Activated CD4-positive, alpha-beta memory T cell treated with anti-CD3 and anti-CD28 coated beads, Interleukin-2, amount 10 ng/mL, durations not matched to agents 7 days and 5 days (primary cell): ENCODE measurements around the gene ALOXE3. TPM values are rescaled to one million over a fixed set of nuclear protein-coding genes. Genes with fewer than 3 reads are reported as not detected.

Experiments
- CTCF ChIA-PET: fragments of 350-600 bp; sonication (Branson Sonifier 250); formaldehyde crosslinking; loops from one replicate; lab custom pipeline; 2021; ENCODE audit warnings: antibody characterized with exemption, inconsistent platforms; lab: Charles Lee
- POLR2A ChIA-PET: fragments of 350-600 bp; sonication (Branson Sonifier 250); formaldehyde crosslinking; loops from one replicate; lab custom pipeline; 2021; ENCODE audit warnings: antibody characterized with exemption; lab: Charles Lee
- DNase-seq: peaks from one replicate; pipeline ENCODE4 v3.0.0-alpha.2; 2020
- H3K27ac Mint-ChIP-seq: one replicate; pipeline ENCODE4 v1.8.0; 2021; ENCODE audit warnings: mild to moderate bottlenecking, mixed read lengths
- H3K27me3 Mint-ChIP-seq: one replicate; pipeline ENCODE4 v1.8.0; 2021; ENCODE audit warnings: mixed read lengths
- H3K36me3 Mint-ChIP-seq: one replicate; pipeline ENCODE4 v1.8.0; 2021; ENCODE audit warnings: low read depth, mixed read lengths
- H3K4me1 Mint-ChIP-seq: one replicate; pipeline ENCODE4 v1.8.0; 2021; ENCODE audit warnings: mixed read lengths
- H3K4me3 Mint-ChIP-seq: one replicate; pipeline ENCODE4 v1.8.0; 2021; ENCODE audit warnings: mild to moderate bottlenecking, mixed read lengths
- H3K9me3 Mint-ChIP-seq: one replicate; pipeline ENCODE4 v1.8.0; 2021; ENCODE audit warnings: mixed read lengths
- total RNA-seq, 2 experiments: library from RNA; stranded (reverse); gene quantifications; one replicate each; pipeline ENCODE4 v1.2.3, GENCODE V29; 2021

ALOXE3 gene
- total RNA-seq, 2 experiments from 2014 or later: not detected

DNA sequence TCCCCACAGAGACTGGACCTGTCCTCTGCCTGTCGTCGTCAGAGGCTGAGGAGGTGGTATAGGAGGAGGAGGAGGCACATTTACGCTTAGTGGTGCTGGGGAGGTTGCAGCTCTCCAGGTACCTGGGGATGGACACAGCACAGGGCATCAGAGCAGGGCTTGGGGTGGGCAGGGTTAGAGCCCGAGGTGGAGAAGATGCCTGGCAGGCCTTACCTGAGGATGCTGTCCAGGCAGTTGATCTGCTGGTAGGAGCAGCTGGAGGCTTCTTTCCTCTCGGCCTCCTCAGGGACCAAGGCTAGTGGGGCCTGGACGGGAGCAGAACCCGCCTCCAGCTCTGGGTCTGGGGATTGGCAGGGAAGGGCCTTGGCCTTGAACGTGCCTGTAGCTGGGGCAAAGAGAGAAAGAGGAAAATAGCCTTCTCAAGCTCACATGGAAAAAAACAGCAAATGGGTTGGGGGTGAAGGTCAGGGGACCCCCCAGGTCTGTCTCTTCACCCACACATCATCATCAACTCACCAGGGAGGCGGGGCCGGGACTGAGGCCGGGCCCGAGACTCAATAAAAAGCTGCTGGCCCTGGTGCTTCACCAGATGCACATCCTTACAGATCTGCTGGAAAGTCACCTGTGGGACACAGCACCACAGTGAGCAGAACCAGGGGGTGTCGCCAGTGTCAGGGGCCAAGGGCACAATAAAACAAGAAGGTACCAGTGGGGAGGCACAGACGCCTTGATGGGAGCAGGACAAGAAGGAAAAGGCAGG, 28.2 kb upstream of the ALOXE3 start:
- Mint-ChIP-seq H3K4me3 (no peak overlapping the region), H3K27me3 (no peaks in the 10 kb centered on the region), H3K9me3 (no peaks in the 10 kb centered on the region), H3K4me1 (peaks cover 16% of the 10 kb centered on the region), H3K36me3 (peaks cover 67% of the 10 kb centered on the region), H3K27ac (peak overlapping the region; percentile 40)
- no peak for DNase-seq
- CTCF ChIA-PET: no interaction called here
- POLR2A ChIA-PET: interaction anchor here (3.2 to 4.1 kb wide), 2 partner anchors 11 to 27 kb away, joined by 15 to 19 read pairs; no protein-coding TSS in a partner anchor

DNA sequence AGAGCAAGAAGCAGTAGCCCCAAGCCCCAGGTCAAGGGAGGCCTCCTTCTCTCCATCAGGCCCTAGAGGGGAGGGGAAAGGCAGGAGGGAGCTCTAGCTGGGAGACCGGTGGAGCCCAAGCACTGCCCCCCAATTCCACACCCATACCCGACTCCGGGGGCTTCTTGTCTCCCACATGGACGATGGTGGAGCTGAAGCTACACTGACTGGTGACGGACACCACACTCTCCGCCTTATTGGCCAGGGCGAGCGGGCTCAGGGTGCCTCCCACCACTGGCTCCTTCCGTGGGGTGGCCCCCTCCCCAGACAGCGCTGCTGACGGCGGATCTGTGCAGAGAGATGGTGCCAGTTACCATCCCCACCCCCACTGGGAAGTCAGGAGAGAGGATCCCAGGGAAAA, 27.5 kb upstream of the ALOXE3 start:
- Mint-ChIP-seq H3K36me3 (peaks cover 75% of the 10 kb centered on the region), H3K27me3 (no peaks in the 10 kb centered on the region), H3K27ac (no peak overlapping the region), H3K4me1 (peaks cover 12% of the 10 kb centered on the region), H3K9me3 (no peaks in the 10 kb centered on the region), H3K4me3 (no peak overlapping the region)
- ChIA-PET CTCF (no interaction called here), POLR2A (interaction anchor here (3.2 to 4.1 kb wide), 2 partner anchors 12 to 28 kb away, joined by 15 to 19 read pairs; no protein-coding TSS in a partner anchor)
- DNase-seq: no peak

DNA sequence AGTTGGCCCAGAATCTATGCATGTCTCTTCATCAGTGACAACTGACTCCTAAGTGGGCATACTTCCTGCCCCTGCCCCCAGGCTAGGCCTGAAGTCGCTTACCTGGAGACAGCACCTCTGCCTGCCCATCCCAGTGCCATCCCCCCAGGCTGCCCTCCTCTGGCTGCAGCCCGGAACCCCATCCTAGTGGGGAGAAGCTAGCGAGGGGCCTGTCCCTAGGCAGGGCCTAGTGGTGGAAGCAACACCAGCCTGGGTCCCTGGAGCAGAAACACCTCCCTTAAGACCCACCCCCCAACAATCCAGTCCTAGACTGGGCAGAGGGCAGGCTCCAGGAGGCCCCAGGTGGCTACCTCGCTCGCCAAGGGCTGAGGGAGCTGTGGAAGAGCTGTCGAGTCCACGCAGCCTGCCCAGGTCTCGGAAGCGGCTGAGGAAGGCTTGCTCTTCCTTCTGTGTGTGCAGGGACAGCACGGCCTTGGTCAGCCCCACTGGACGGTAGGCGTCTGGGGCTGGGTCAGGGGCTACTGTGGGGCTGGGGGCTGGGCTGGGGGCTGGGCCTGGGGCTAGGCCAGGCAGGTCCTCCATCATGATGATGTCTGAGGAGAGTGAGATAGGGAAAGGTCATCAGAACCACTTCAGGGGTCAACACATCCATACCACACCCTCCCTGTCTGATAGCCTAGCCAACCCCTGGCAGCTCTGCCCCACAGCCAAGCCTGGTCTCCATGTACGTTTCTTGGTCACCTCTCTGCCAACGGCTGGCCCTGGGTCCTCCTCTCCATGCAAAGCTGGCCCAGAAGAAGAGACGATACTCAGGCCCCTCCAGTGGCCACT, 26.3 kb upstream of the ALOXE3 start:
- H3K36me3 Mint-ChIP-seq: peaks cover 68% of the 10 kb centered on the region
- ChIA-PET CTCF (no interaction called here), POLR2A (interaction anchor here (1.8 to 4.1 kb wide), 2 partner anchors 20 to 29 kb away, joined by 4 to 19 read pairs; no protein-coding TSS in a partner anchor)
- no peak for DNase-seq
- H3K9me3 Mint-ChIP-seq: no peaks in the 10 kb centered on the region
- H3K4me3 Mint-ChIP-seq: no peak overlapping the region
- H3K27me3 Mint-ChIP-seq: no peaks in the 10 kb centered on the region
- peaks cover 2% of the 10 kb centered on the region for H3K4me1 Mint-ChIP-seq
- H3K27ac Mint-ChIP-seq: no peak overlapping the region

DNA sequence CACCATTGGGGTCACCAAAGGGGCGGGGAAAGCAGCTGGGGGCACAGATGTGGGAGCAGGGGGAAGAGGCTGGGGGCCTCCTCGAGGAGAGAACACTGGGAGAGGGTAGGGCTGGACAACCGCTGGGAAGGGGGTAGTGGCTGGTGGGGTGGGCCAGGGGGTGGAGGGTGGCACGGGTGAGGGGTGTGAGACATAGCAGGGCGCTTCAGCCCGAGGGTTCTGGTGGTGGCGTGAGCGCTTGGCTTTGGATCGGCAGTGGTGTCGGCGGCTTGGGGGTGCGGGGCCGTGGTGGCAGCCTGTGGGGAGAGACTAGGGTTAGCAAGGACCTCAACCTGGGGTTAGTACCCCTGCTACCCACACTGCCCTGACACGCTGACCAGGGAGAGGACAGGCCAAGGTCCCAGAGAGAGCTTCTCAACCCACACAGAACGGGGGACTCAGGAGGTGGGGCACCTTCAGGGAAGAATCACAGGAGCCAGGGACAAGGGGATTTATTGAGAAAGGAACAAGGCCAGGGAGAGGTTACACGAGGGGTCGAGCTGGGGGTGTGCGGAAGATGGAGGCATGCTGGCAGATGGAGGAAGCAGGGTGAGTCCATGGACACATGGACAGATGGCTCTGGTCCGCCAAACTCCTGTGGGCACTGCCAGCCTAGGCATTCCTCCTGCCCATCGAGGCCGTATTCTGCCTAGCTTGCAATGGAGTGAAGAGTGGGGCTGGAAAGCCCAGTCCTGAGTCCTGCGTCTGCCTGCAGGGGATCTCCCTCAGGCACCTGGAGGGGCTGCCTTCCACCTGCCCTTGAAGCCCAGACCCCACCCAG, 25.5 kb upstream of the ALOXE3 start:
- Mint-ChIP-seq H3K4me3 (no peak overlapping the region), H3K27ac (no peak overlapping the region), H3K9me3 (no peaks in the 10 kb centered on the region), H3K4me1 (no peaks in the 10 kb centered on the region), H3K36me3 (peaks cover 61% of the 10 kb centered on the region), H3K27me3 (no peaks in the 10 kb centered on the region)
- ChIA-PET CTCF (no interaction called here), POLR2A (interaction anchor here (1.1 to 6.9 kb wide), 4 partner anchors 12 to 103 kb away, joined by 4 to 62 read pairs (median 6); no protein-coding TSS in a partner anchor)
- no peak for DNase-seq

DNA sequence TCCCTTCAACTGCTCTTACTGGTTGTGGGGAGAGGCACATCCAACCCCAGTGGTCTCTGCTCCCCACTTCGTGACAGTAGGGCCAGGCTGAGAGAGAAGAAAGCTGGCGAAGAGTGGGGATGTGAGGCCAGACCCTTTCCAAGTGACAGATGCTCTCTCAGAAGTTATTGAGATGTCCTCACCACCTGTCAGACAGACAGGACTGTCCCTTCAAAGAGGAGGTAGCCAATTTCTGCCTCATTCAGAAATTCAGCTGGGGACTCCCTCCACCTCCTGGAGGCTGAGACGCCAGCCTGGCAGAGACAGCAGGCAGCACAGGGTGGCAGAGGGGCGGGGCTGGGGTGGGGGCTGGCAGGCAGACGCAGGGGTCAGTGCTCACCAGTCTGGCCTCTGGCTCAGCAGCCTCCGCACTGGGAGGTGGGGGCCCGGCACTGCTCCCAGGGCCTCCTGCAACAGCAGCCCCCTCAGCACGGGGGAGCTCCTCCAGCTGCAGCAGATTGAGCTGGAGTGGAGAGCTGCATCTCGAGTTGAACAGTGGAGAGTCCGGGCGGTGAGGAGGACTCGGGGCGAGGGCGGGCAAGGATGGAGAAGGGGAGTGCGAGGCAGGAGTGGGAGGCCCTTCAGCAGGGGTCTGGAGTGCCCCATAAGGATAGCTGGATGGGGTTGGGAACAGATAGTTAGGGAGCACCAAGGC, 24.7 kb upstream of the ALOXE3 start:
- CTCF ChIA-PET: no interaction called here

DNA sequence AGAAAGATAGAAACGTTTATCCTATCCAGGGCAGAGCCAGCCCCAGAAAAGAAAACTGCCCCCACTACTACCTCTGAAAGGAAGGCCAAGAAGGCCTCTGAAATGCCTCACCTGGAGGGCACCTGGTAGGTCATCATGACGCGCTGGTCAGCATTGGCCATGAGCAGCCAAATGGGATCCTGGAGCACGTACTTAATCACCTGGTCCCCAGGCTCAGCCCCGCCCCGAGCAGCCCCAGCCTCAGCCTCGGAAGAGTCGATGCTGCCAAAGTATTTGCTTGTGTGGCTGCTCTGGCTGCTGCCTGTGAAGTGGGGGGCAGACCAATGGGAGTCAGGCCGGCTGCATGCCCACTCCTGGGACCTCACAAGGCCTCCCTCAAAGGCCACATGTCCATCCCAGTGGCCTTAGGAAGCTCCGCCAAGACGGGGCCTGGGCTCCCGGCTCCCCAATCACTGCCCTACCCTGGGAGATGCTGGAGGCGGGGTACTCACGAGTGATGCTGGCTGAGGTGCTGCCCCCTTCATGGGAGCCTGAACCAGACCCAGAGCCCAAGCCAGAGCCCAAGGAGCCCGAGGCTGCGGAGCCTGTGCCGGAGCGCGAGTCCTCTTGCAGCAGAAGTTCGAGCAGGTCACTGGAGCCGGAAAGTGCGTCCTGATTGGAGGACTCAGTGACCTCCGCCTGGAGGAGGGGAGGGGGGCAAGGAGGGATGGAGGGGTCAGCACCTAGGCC, 24.0 kb upstream of the ALOXE3 start:
- Mint-ChIP-seq H3K36me3 (peaks cover 48% of the 10 kb centered on the region), H3K27ac (no peak overlapping the region), H3K4me3 (no peak overlapping the region), H3K27me3 (no peaks in the 10 kb centered on the region), H3K4me1 (no peaks in the 10 kb centered on the region), H3K9me3 (no peaks in the 10 kb centered on the region)
- ChIA-PET CTCF (no interaction called here), POLR2A (interaction anchor here (5.5 to 9.7 kb wide), 3 partner anchors 7 to 32 kb away, joined by 37 to 100 read pairs (median 62); no protein-coding TSS in a partner anchor)
- DNase-seq: no peak

More for the DNA sequence above, 24.7 kb upstream of the ALOXE3 start:
- H3K4me3 Mint-ChIP-seq: no peak overlapping the region
- POLR2A ChIA-PET: interaction anchor here (1.1 to 6.9 kb wide), 4 partner anchors 12 to 104 kb away, joined by 4 to 62 read pairs (median 6); no protein-coding TSS in a partner anchor
- H3K36me3 Mint-ChIP-seq: peaks cover 54% of the 10 kb centered on the region
- H3K4me1 Mint-ChIP-seq: no peaks in the 10 kb centered on the region
- DNase-seq: no peak
- H3K27me3 Mint-ChIP-seq: no peaks in the 10 kb centered on the region
- no peak overlapping the region for H3K27ac Mint-ChIP-seq
- no peaks in the 10 kb centered on the region for H3K9me3 Mint-ChIP-seq

DNA sequence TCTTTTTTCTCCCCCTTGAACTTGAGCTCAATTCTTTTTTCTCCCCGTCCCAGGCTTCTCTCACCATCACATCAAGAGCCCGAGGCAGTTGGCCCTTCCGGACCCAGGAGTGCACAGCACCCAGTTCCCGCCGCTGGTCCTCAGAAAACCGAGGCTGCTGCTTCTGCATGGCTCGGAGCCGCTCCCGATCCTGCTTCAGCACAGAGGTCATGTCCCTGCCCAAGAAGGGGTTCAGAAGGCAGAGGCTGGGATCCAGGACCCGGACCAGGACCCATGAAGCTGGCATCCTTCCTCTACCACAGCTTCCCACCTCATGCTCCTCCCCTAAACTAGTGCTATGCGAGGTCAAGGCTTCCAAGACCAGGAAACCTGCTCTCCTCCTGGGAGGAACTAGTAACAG, 23.4 kb upstream of the ALOXE3 start:
- ChIA-PET POLR2A (interaction anchor here (0.6 to 9.7 kb wide), 5 partner anchors 8 to 35 kb away, joined by 3 to 100 read pairs (median 37); partner anchors contain the start of gene TMEM107), CTCF (interaction anchor here (4.5 kb wide), 1 partner anchor 15 kb away, joined by 24 read pairs; no protein-coding TSS in a partner anchor)
- Mint-ChIP-seq H3K27me3 (peaks cover 1% of the 10 kb centered on the region), H3K9me3 (no peaks in the 10 kb centered on the region), H3K36me3 (peaks cover 42% of the 10 kb centered on the region), H3K27ac (no peak overlapping the region), H3K4me3 (no peak overlapping the region), H3K4me1 (peaks cover 1% of the 10 kb centered on the region)
- no peak for DNase-seq

DNA sequence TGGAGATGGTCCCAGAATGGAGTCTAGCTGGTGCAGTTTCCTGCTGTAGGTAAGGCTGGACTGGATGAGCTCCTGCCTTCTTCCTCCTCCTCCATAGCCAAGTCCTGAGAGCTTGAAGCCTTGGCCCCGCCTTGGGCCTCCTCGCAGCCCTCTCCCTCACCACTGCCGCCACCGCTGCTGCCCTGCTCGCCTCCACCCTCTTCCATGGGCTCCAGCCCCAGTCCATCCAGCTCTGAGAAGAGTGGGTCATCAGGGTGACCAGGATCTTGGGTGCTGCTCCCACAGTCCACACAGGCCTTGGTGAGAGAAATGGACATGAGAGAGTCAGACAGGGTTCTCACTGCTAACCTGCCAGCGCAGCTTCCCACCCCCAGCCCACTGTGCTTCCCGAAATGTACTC, 22.7 kb upstream of the ALOXE3 start:
- Mint-ChIP-seq H3K27me3 (peaks cover 3% of the 10 kb centered on the region), H3K36me3 (peaks cover 35% of the 10 kb centered on the region), H3K9me3 (no peaks in the 10 kb centered on the region), H3K27ac (no peak overlapping the region), H3K4me1 (peaks cover 3% of the 10 kb centered on the region), H3K4me3 (no peak overlapping the region)
- ChIA-PET CTCF (interaction anchor here (0.7 to 5.6 kb wide), 5 partner anchors 15 to 80 kb away, joined by 3 to 66 read pairs (median 4); partner anchors contain the start of gene ALOXE3), POLR2A (interaction anchor here (0.7 to 9.7 kb wide), 12 partner anchors 8 to 657 kb away, joined by 3 to 100 read pairs (median 4); partner anchors contain the start of genes CTC1, PER1, POLR2A and TMEM107)
- DNase-seq: no peak

DNA sequence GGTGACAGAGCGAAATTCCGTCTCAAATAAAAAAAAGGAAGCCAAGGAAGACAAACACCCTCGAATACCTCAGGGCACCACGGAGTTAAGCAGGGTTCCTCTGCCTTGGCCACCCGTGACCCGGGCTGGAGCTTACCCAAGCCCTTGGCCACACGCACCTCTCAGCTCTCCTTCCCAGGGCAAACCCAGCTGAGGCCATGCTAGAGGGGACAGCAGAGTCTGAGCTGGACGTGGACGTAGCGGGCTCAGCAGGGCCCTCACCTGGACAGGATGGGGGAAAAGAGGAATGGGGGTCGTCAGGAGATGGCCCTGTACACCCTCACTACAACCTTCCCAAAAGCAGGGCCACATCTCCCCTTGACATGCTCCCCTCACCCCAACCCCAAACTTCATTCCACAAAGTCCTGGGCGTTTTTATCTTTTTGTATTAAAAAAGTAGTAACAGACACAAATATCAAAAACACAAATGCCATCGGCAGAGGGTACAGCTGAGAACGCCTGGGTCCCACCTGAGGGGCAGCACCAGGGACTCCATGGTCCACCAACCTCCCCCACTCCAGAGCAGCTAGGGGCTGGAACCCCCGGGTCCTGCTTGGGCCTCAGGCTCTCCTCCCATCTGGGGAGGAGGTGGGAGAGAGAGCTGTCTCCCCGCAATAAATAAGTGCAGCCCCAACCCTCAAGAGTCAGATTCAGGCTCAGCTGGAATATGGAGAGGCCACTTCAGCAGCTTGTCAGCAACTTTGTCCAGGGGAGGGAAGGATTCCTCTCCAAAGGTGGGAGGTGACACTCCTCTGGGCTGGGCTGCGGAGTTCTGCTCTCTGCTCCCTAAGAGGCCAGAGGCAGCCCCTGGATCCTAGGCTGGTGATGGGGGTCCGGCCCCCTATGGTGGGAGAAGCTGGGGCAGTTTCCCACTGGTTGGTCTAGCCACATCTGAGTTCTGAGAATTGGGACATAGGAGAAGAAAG, 22.0 kb upstream of the ALOXE3 start:
- peaks cover 30% of the 10 kb centered on the region for H3K36me3 Mint-ChIP-seq
- peaks cover 3% of the 10 kb centered on the region for H3K4me1 Mint-ChIP-seq
- ChIA-PET POLR2A (interaction anchor here (0.7 to 9.7 kb wide), 16 partner anchors 9 to 656 kb away, joined by 3 to 100 read pairs (median 4); partner anchors contain the start of genes AURKB, CTC1, PER1 and POLR2A), CTCF (interaction anchor here (0.7 to 5.6 kb wide), 7 partner anchors 10 to 79 kb away, joined by 3 to 66 read pairs (median 22); partner anchors contain the start of gene ALOXE3)
- DNase-seq: no peak
- H3K9me3 Mint-ChIP-seq: no peaks in the 10 kb centered on the region
- H3K27ac Mint-ChIP-seq: no peak overlapping the region
- peaks cover 3% of the 10 kb centered on the region for H3K27me3 Mint-ChIP-seq
- no peak overlapping the region for H3K4me3 Mint-ChIP-seq
